Upper lobe of left lung (tissue), 4 donors: Measurements from ENCODE around the gene KLK15.

ENCODE experiments used
- EP300 ChIP-seq, 4 donors: sonication (generic); formaldehyde crosslinking; IDR thresholded peaks; one replicate each; pipeline ENCODE4 v1.5.1; 2017; ENCODE audit warnings: antibody characterized with exemption in 4 of 4, control low read depth in 2 of 4
- POLR2A ChIP-seq, 4 donors: fragments of 450-650 bp; IDR thresholded peaks; one replicate each; pipeline ENCODE4 v1.5.1; 2016 to 2017; ENCODE audit warnings: antibody characterized with exemption in 4 of 4, mild to moderate bottlenecking in 2 of 4

- TF ChIP-seq EP300 (IDR thresholded peaks at IDR 0.05) (no peak), POLR2A (IDR thresholded peaks at IDR 0.05) (peak in 1 of 4 donors; percentile 72)
These were observed 2.6 kb upstream of the KLK15 start for GRCh38 chr19:50835785-50836542.
